Endothelial cell of umbilical vein (primary cell): Measurements from ENCODE around the gene SGO1. TPM values are rescaled to one million over a fixed set of nuclear protein-coding genes. Genes with fewer than 3 reads are reported as not detected.

ENCODE experiments used
- BruUV-seq: library from RNA; stranded (reverse); fragments of 400-500 nt; replicated peaks from 2 replicates; lab custom pipeline; 2021; lab: Mats Ljungman, UMichigan
- CTCF ChIA-PET: fragments of 300-600, 350-600 bp; sonication (Branson Sonifier 250); formaldehyde crosslinking; loops from one replicate; lab custom pipeline; 2021; ENCODE audit warnings: antibody characterized with exemption, inconsistent platforms; lab: Charles Lee
- POLR2A ChIA-PET: fragments of 300-600, 350-600 bp; sonication (Branson Sonifier 250); formaldehyde crosslinking; loops from one replicate; lab custom pipeline; 2021; ENCODE audit warnings: antibody characterized with exemption, inconsistent platforms; lab: Charles Lee
- DNase-seq: peaks from one replicate; pipeline ENCODE4 v3.0.0-alpha.2; 2011; ENCODE audit warnings: low read depth, low spot score
- FAIRE-seq: peaks from 2 replicates; lab custom pipeline; 2011; peaks lifted over from hg19 to GRCh38; lab: Jason Lieb, UNC
- H2AFZ ChIP-seq: 2 replicates; pipeline ENCODE4 v1.6.0; 2012; ENCODE audit warnings: low read depth, low read length, control low read depth, inconsistent platforms
- H3K27ac ChIP-seq: 2 replicates; pipeline ENCODE4 v1.5.1; 2011; ENCODE audit warnings: low read depth, mild to moderate bottlenecking, control low read depth, low read length, moderate library complexity; ENCODE audit not compliant: insufficient read depth
- H3K27me3 ChIP-seq, 2 experiments: 2 replicates each; pipeline versions ENCODE4 v1.6.0 to v1.6.1; 2011; ENCODE audit warnings: low read length in 2 of 2, mixed read lengths in 1 of 2; ENCODE audit not compliant: control insufficient read depth in 2 of 2, insufficient read depth in 2 of 2
- H3K36me3 ChIP-seq, 2 experiments: 2 replicates in 1 of 2; 3 replicates in 1 of 2; pipeline ENCODE4 v1.5.1; 2011; ENCODE audit warnings: low read length in 2 of 2, mild to moderate bottlenecking in 1 of 2, moderate library complexity in 1 of 2; ENCODE audit not compliant: control insufficient read depth in 2 of 2, insufficient read depth in 2 of 2; ENCODE audit errors: extremely low read depth in 1 of 2
- H3K4me1 ChIP-seq: 3 replicates; pipeline ENCODE4 v1.5.1; 2011; ENCODE audit warnings: mild to moderate bottlenecking, low read length; ENCODE audit not compliant: control insufficient read depth, insufficient read depth; ENCODE audit errors: extremely low read depth
- H3K4me2 ChIP-seq: 2 replicates; pipeline ENCODE4 v1.6.1; 2011; ENCODE audit warnings: low read length, control low read depth, mixed read lengths; ENCODE audit not compliant: insufficient read depth
- H3K4me3 ChIP-seq, 3 experiments: fragments of 200-600 bp in 1 of 3; sonication (generic), shearing (Covaris generic) in 1 of 3; replicated peaks in 1 of 3; 2 replicates each; pipeline ENCODE4 v1.5.1; 2011 to 2016; ENCODE audit warnings: control low read depth in 3 of 3, low read length in 3 of 3, mild to moderate bottlenecking in 2 of 3, inconsistent platforms in 1 of 3, low read depth in 1 of 3, moderate library complexity in 1 of 3; ENCODE audit not compliant: insufficient read depth in 1 of 3
- H3K79me2 ChIP-seq: 2 replicates; pipeline ENCODE4 v1.6.0; 2012; ENCODE audit warnings: low read length, inconsistent platforms; ENCODE audit not compliant: control insufficient read depth, insufficient read depth
- H3K9ac ChIP-seq: replicated peaks from 2 replicates; pipeline ENCODE3; 2011; ENCODE audit warnings: low read length, control low read depth; ENCODE audit not compliant: insufficient read depth; ENCODE audit errors: extremely low read depth
- H3K9me1 ChIP-seq: replicated peaks from 3 replicates; pipeline ENCODE4 v1.6.0; 2011; ENCODE audit warnings: mild to moderate bottlenecking, low read length; ENCODE audit not compliant: control insufficient read depth, insufficient read depth; ENCODE audit errors: extremely low read depth
- H3K9me3 ChIP-seq: replicated peaks from 2 replicates; pipeline ENCODE4 v1.5.1; 2012; ENCODE audit warnings: low read length, inconsistent platforms; ENCODE audit not compliant: control insufficient read depth, insufficient read depth
- H4K20me1 ChIP-seq: replicated peaks from 2 replicates; pipeline ENCODE3; 2011; ENCODE audit warnings: mild to moderate bottlenecking, low read length; ENCODE audit not compliant: control insufficient read depth, insufficient read depth; ENCODE audit errors: extremely low read depth
- EZH2 ChIP-seq: IDR thresholded peaks from 2 replicates; pipeline ENCODE4 v1.6.1; 2012; ENCODE audit warnings: borderline replicate concordance, low read depth, mild to moderate bottlenecking, moderate library complexity, low read length, inconsistent platforms; ENCODE audit not compliant: severe bottlenecking
- FOS ChIP-seq: IDR thresholded peaks from 2 replicates; pipeline ENCODE4 v1.6.1; 2011; ENCODE audit warnings: mild to moderate bottlenecking, low read length, moderate library complexity, borderline replicate concordance; ENCODE audit not compliant: insufficient read depth
- GATA2 ChIP-seq: IDR thresholded peaks from 2 replicates; pipeline ENCODE4 v1.7.0; 2011; ENCODE audit warnings: low read depth, mild to moderate bottlenecking, moderate library complexity, mixed read lengths, low read length; ENCODE audit not compliant: insufficient read length, insufficient read depth
- JUN ChIP-seq: IDR thresholded peaks from 2 replicates; pipeline ENCODE4 v1.6.1; 2011; ENCODE audit warnings: borderline replicate concordance, low read depth; ENCODE audit not compliant: insufficient read length, insufficient read depth
- MYC ChIP-seq: IDR thresholded peaks from one replicate; pipeline ENCODE4 v1.6.1; 2011; ENCODE audit warnings: mild to moderate bottlenecking, low read depth, low read length
- POLR2A ChIP-seq: IDR thresholded peaks from 2 replicates; pipeline ENCODE4 v1.6.1; 2012; ENCODE audit warnings: low read depth, mild to moderate bottlenecking, control low read depth, low read length
- POLR2AphosphoS5 ChIP-seq: IDR thresholded peaks from 2 replicates; pipeline ENCODE4 v1.6.1; 2012; ENCODE audit warnings: low read depth, mild to moderate bottlenecking, control low read depth, low read length, moderate library complexity; ENCODE audit not compliant: insufficient read depth
- dilution Hi-C: fragments of 300-500 bp; cut with MboI; formaldehyde crosslinking; loops from one replicate; pipeline ENCODE4 v1.15.0; 2019; ENCODE audit warnings: low sequenced_read_pairs; ENCODE audit not compliant: extremely low pct_ligation_motif_present
- intact Hi-C: fragments of 100-400 bp; cut with micrococcal nuclease; formaldehyde crosslinking; loops from one replicate; pipeline ENCODE4 v1.10.0; 2022
- polyA plus RNA-seq, 4 experiments: library from polyadenylated mRNA; depleted of rRNA in 3 of 4; stranded (reverse) in 3 of 4; unstranded in 1 of 4; fragments of >200 nt; gene quantifications; 2 replicates each; pipeline versions ENCODE4 v1.2.1 to v1.2.3, GENCODE V29; 2011 to 2012; ENCODE audit warnings: missing spikeins in 1 of 4
- total RNA-seq: library from RNA; stranded (reverse); gene quantifications from 2 replicates; pipeline ENCODE4 v1.2.3, GENCODE V29; 2021
- TF ChIP-seq, protein P1 (sequence below), 2 donors: IDR thresholded peaks; 1 replicate in 1 of 2; 2 replicates in 1 of 2; pipeline ENCODE4 v1.5.1; 2011; ENCODE audit warnings: low read length in 2 of 2, mild to moderate bottlenecking in 2 of 2, moderate library complexity in 2 of 2, control low read depth in 1 of 2, inconsistent platforms in 1 of 2, low read depth in 1 of 2; ENCODE audit not compliant: insufficient read depth in 1 of 2; ENCODE audit errors: extremely low read depth in 1 of 2
- TF ChIP-seq, protein P2 (sequence below): IDR thresholded peaks from 2 replicates; pipeline ENCODE4 v1.6.1; 2011; ENCODE audit not compliant: insufficient read depth, insufficient read length

Gene SGO1
- total and polyA plus RNA-seq, 2 donors (not counting 3 experiments of a cell fraction or from before 2014, with no cell fraction given) = 2.0 to 21.7 TPM

DNA sequence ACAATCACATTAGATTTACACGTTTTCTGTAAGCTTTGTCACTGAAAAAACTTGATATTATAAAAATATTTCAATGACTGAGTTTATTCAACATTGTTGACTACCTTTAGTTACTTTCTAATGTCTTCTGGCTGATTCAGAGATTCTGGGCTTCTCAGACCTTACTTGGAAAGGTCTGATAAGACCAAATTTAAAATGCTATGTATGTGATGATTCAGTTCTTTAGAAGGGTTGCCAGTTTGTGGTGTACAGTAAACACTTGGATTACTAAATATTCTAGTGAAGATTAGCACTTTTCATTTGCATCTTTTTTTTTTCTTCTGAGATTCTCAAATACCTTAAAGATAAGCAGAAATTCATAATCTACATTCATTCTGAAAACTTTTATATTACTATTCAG lies 49.8 kb downstream of the SGO1 start:
- dilution Hi-C loops (no loop called here), intact Hi-C loops (no loop called here)
- CTCF ChIA-PET = interaction anchor here (1.1 to 1.7 kb wide), 2 partner anchors 16 to 20 kb away, joined by 3 to 4 read pairs; no protein-coding TSS in a partner anchor
- H3K79me2 ChIP-seq = no peaks in the 10 kb centered on the region
- no peaks in the 10 kb centered on the region for H4K20me1 ChIP-seq
- H3K27me3 ChIP-seq = no peaks in the 10 kb centered on the region
- FAIRE-seq = no peak
- POLR2A ChIA-PET = no interaction called here
- H2AFZ ChIP-seq = no peak overlapping the region
- no peaks in the 10 kb centered on the region for H3K4me1 ChIP-seq
- H3K9me1 ChIP-seq = no peaks in the 10 kb centered on the region
- H3K36me3 ChIP-seq = no peaks in the 10 kb centered on the region
- DNase-seq = no peak
- no peak overlapping the region for H3K9ac ChIP-seq
- TF ChIP-seq GATA2 (no peak), EZH2 (no peak), POLR2A (no peak), FOS (no peak), MYC (no peak), POLR2AphosphoS5 (no peak), JUN (no peak)
- TF ChIP-seq, protein P1, sequence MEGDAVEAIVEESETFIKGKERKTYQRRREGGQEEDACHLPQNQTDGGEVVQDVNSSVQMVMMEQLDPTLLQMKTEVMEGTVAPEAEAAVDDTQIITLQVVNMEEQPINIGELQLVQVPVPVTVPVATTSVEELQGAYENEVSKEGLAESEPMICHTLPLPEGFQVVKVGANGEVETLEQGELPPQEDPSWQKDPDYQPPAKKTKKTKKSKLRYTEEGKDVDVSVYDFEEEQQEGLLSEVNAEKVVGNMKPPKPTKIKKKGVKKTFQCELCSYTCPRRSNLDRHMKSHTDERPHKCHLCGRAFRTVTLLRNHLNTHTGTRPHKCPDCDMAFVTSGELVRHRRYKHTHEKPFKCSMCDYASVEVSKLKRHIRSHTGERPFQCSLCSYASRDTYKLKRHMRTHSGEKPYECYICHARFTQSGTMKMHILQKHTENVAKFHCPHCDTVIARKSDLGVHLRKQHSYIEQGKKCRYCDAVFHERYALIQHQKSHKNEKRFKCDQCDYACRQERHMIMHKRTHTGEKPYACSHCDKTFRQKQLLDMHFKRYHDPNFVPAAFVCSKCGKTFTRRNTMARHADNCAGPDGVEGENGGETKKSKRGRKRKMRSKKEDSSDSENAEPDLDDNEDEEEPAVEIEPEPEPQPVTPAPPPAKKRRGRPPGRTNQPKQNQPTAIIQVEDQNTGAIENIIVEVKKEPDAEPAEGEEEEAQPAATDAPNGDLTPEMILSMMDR (IDR thresholded peaks at IDR 0.05; ENCODE audit: extremely low read depth in 1 of 2, insufficient read depth in 1 of 2, low read depth in 1 of 2, low read length in 2 of 2) = no peak
- TF ChIP-seq, protein P2, sequence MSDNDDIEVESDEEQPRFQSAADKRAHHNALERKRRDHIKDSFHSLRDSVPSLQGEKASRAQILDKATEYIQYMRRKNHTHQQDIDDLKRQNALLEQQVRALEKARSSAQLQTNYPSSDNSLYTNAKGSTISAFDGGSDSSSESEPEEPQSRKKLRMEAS = no peak
- H3K27ac ChIP-seq = no peak overlapping the region
- no peak overlapping the region for H3K4me2 ChIP-seq
- H3K9me3 ChIP-seq = no peaks in the 10 kb centered on the region
- no TSS peak for BruUV-seq
- H3K4me3 ChIP-seq = no peak overlapping the region
